GM23338 (cell line): ENCODE measurements around the gene COL4A1. TPM values are rescaled to one million over a fixed set of nuclear protein-coding genes. Genes with fewer than 3 reads are reported as not detected.

Experiments used
- ATAC-seq: fragments of 200-7000 bp; cut with Tn5 transposase; 3 replicates; pipeline ENCODE4 v1.9.1; 2020
- DNase-seq: peaks from one replicate; pipeline ENCODE4 v3.0.0-alpha.2; 2015; ENCODE audit warnings: low spot score
- H2AFZ ChIP-seq: fragments of 200-600 bp; sonication (generic); 2 replicates; pipeline ENCODE4 v1.8.0; 2016; ENCODE audit warnings: antibody characterized with exemption, mild to moderate bottlenecking, moderate library complexity
- H3F3A ChIP-seq: fragments of 200-600 bp; sonication (generic); replicated peaks from 2 replicates; pipeline ENCODE4 v1.8.0; 2017; ENCODE audit warnings: antibody characterized with exemption, mixed run types, low read depth
- H3K27ac ChIP-seq: fragments of 200-600 bp; sonication (generic); 2 replicates; pipeline ENCODE4 v1.6.1; 2016; ENCODE audit warnings: low read depth
- H3K27me3 ChIP-seq: fragments of 200-600 bp; sonication (generic); 2 replicates; pipeline ENCODE4 v1.8.0; 2016; ENCODE audit warnings: mild to moderate bottlenecking, mixed run types, moderate library complexity; ENCODE audit not compliant: insufficient read depth
- H3K36me3 ChIP-seq: fragments of 200-600 bp; sonication (generic); 2 replicates; pipeline ENCODE4 v1.8.0; 2016; ENCODE audit warnings: mild to moderate bottlenecking; ENCODE audit not compliant: insufficient read depth
- H3K4me1 ChIP-seq: fragments of 200-600 bp; sonication (generic); 2 replicates; pipeline ENCODE4 v1.8.0; 2016; ENCODE audit warnings: mild to moderate bottlenecking, moderate library complexity; ENCODE audit not compliant: insufficient read depth
- H3K4me2 ChIP-seq: fragments of 200-600 bp; sonication (generic); 2 replicates; pipeline ENCODE4 v1.7.1; 2017; ENCODE audit warnings: mixed run types
- H3K4me3 ChIP-seq: fragments of 200-600 bp; sonication (generic); 2 replicates; pipeline ENCODE4 v1.6.1; 2016; ENCODE audit warnings: mixed run types
- H3K79me2 ChIP-seq: fragments of 200-600 bp; sonication (generic); replicated peaks from 2 replicates; pipeline ENCODE4 v1.8.0; 2017; ENCODE audit warnings: mild to moderate bottlenecking; ENCODE audit not compliant: insufficient read depth
- H3K9me2 ChIP-seq: fragments of 200-600 bp; sonication (generic); 2 replicates; pipeline ENCODE4 v1.8.0; 2017; ENCODE audit not compliant: insufficient read depth
- H4K20me1 ChIP-seq: fragments of 200-600 bp; sonication (generic); replicated peaks from 2 replicates; pipeline ENCODE4 v1.8.0; 2017; ENCODE audit warnings: mild to moderate bottlenecking; ENCODE audit not compliant: insufficient read depth
- H3K27ac Mint-ChIP-seq: 2 replicates; pipeline ENCODE4 v1.8.0; 2020; ENCODE audit warnings: inconsistent platforms, mild to moderate bottlenecking, moderate library complexity, mixed read lengths
- H3K27me3 Mint-ChIP-seq: 3 replicates; pipeline ENCODE4 v1.8.0; 2022; ENCODE audit warnings: low read depth, mild to moderate bottlenecking, moderate library complexity, mixed read lengths, inconsistent platforms; ENCODE audit not compliant: insufficient read depth, poor library complexity
- H3K36me3 Mint-ChIP-seq: 3 replicates; pipeline ENCODE4 v1.8.0; 2021; ENCODE audit warnings: low read depth, mild to moderate bottlenecking, inconsistent platforms, moderate library complexity, mixed read lengths
- H3K4me1 Mint-ChIP-seq: 3 replicates; pipeline ENCODE4 v1.8.0; 2020; ENCODE audit warnings: mild to moderate bottlenecking, inconsistent platforms, mixed read lengths
- H3K4me3 Mint-ChIP-seq: 3 replicates; pipeline ENCODE4 v1.8.0; 2021; ENCODE audit warnings: moderate library complexity, mild to moderate bottlenecking, inconsistent platforms, mixed read lengths
- H3K9me3 Mint-ChIP-seq: 3 replicates; pipeline ENCODE4 v1.8.0; 2020; ENCODE audit warnings: moderate library complexity, mild to moderate bottlenecking, inconsistent platforms, mixed read lengths
- CREB1 ChIP-seq: fragments of 250-450 bp; sonication (Bioruptor Pico); IDR thresholded peaks from 2 replicates; pipeline ENCODE4 v1.5.0; 2020; ENCODE audit warnings: low read depth, mild to moderate bottlenecking, moderate library complexity
- ETS1 ChIP-seq: IDR thresholded peaks from 2 replicates; pipeline ENCODE4 v1.6.1; 2016; ENCODE audit warnings: antibody characterized with exemption
- EZH2 ChIP-seq: fragments of 200-600 bp; sonication (generic); IDR thresholded peaks from one replicate; pipeline ENCODE4 v1.8.0; 2017; ENCODE audit warnings: antibody characterized with exemption, mild to moderate bottlenecking, low read depth; ENCODE audit not compliant: unreplicated experiment
- EZH2phosphoT487 ChIP-seq: fragments of 200-600 bp; sonication (generic); IDR thresholded peaks from one replicate; pipeline ENCODE4 v1.8.1; 2018; ENCODE audit warnings: antibody characterized with exemption; ENCODE audit not compliant: unreplicated experiment
- JUNB ChIP-seq: IDR thresholded peaks from one replicate; pipeline ENCODE4 v1.6.1; 2016; ENCODE audit warnings: antibody characterized with exemption; ENCODE audit not compliant: unreplicated experiment
- NANOG ChIP-seq: IDR thresholded peaks from 2 replicates; pipeline ENCODE4 v1.6.1; 2016; ENCODE audit warnings: antibody characterized with exemption, borderline replicate concordance
- POLR2AphosphoS5 ChIP-seq: IDR thresholded peaks from 2 replicates; pipeline ENCODE4 v1.6.1; 2016; ENCODE audit warnings: antibody characterized with exemption, low read depth
- STAT1 ChIP-seq: IDR thresholded peaks from one replicate; pipeline ENCODE4 v1.6.1; 2016; ENCODE audit warnings: antibody characterized with exemption; ENCODE audit not compliant: unreplicated experiment
- ZNF114 ChIP-seq: fragments of 250-450 bp; sonication (Bioruptor Pico); IDR thresholded peaks from 2 replicates; pipeline ENCODE4 v1.5.0; 2020; ENCODE audit warnings: mild to moderate bottlenecking, moderate library complexity
- ZNF331 ChIP-seq: fragments of 250-450 bp; sonication (Bioruptor Pico); IDR thresholded peaks from 2 replicates; pipeline ENCODE4 v1.5.0; 2020; ENCODE audit warnings: low read depth, mild to moderate bottlenecking, moderate library complexity
- polyA plus RNA-seq: library from polyadenylated mRNA; unstranded; fragments of >200 nt; fragmentation: Nextera tagmentation; extraction: Ambion mirVana; gene quantifications from 2 replicates; pipeline ENCODE4 v1.2.1, GENCODE V29; 2016
- total RNA-seq: library from RNA; depleted of rRNA; stranded (reverse); fragments of >200 nt; shearing (Covaris generic); gene quantifications from 2 replicates; pipeline ENCODE4 v1.2.3, GENCODE V29; 2014
- TF ChIP-seq, protein P1 (sequence below): IDR thresholded peaks from one replicate; pipeline ENCODE4 v1.6.1; 2018; ENCODE audit warnings: antibody characterized with exemption; ENCODE audit not compliant: unreplicated experiment
- TF ChIP-seq, protein P2 (sequence below): fragments of 250-450 bp; sonication (Bioruptor Pico); IDR thresholded peaks from 2 replicates; pipeline ENCODE4 v1.5.0; 2020; ENCODE audit warnings: mild to moderate bottlenecking, moderate library complexity
- TF ChIP-seq, protein P3 (sequence below), 2 experiments: fragments of 200-600 bp in 1 of 2; sonication (generic) in 1 of 2; conservative IDR thresholded peaks; 2 replicates each; pipeline versions ENCODE4 v1.5.1 to v1.6.1; 2016 to 2017; ENCODE audit warnings: antibody characterized with exemption in 2 of 2, low read depth in 2 of 2, mild to moderate bottlenecking in 2 of 2, moderate library complexity in 1 of 2

Gene COL4A1
- total and polyA plus RNA-seq, 2 experiments from 2014 or later, result 39.1 to 110 TPM

GRCh38 chr13:110240943-110241342, 66.0 kb downstream of the COL4A1 start:
- Histone ChIP-seq H3K4me1 (peaks cover 12% of the 10 kb centered on the region), H3F3A (no peaks in the 10 kb centered on the region), H3K27me3 (no peaks in the 10 kb centered on the region), H4K20me1 (no peaks in the 10 kb centered on the region; the same call in 1 of the 2 replicates), H3K36me3 (no peaks in the 10 kb centered on the region), H2AFZ (no peak overlapping the region), H3K27ac (no peak overlapping the region), H3K4me3 (no peak overlapping the region), H3K4me2 (no peak overlapping the region), H3K9me2 (no peaks in the 10 kb centered on the region), H3K79me2 (no peaks in the 10 kb centered on the region; the same call in 1 of the 2 replicates)
- no peaks in the 10 kb centered on the region for H3K9me3 Mint-ChIP-seq
- H3K27ac Mint-ChIP-seq, result no peak overlapping the region
- no peaks in the 10 kb centered on the region for H3K27me3 Mint-ChIP-seq
- ATAC-seq (no peak), DNase-seq (no peak)
- H3K4me1 Mint-ChIP-seq, result peaks cover 21% of the 10 kb centered on the region
- H3K36me3 Mint-ChIP-seq, result no peaks in the 10 kb centered on the region
- no peak overlapping the region for H3K4me3 Mint-ChIP-seq
- TF ChIP-seq ZNF114 (CRISPR knock-in tag) (no peak), STAT1 (no peak), ZNF331 (no peak), CREB1 (CRISPR knock-in tag) (no peak), ETS1 (no peak), NANOG (no peak), EZH2phosphoT487 (no peak), POLR2AphosphoS5 (no peak), EZH2 (no peak), JUNB (no peak)
- TF ChIP-seq, protein P1, sequence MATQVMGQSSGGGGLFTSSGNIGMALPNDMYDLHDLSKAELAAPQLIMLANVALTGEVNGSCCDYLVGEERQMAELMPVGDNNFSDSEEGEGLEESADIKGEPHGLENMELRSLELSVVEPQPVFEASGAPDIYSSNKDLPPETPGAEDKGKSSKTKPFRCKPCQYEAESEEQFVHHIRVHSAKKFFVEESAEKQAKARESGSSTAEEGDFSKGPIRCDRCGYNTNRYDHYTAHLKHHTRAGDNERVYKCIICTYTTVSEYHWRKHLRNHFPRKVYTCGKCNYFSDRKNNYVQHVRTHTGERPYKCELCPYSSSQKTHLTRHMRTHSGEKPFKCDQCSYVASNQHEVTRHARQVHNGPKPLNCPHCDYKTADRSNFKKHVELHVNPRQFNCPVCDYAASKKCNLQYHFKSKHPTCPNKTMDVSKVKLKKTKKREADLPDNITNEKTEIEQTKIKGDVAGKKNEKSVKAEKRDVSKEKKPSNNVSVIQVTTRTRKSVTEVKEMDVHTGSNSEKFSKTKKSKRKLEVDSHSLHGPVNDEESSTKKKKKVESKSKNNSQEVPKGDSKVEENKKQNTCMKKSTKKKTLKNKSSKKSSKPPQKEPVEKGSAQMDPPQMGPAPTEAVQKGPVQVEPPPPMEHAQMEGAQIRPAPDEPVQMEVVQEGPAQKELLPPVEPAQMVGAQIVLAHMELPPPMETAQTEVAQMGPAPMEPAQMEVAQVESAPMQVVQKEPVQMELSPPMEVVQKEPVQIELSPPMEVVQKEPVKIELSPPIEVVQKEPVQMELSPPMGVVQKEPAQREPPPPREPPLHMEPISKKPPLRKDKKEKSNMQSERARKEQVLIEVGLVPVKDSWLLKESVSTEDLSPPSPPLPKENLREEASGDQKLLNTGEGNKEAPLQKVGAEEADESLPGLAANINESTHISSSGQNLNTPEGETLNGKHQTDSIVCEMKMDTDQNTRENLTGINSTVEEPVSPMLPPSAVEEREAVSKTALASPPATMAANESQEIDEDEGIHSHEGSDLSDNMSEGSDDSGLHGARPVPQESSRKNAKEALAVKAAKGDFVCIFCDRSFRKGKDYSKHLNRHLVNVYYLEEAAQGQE, result no peak
- TF ChIP-seq, protein P2, sequence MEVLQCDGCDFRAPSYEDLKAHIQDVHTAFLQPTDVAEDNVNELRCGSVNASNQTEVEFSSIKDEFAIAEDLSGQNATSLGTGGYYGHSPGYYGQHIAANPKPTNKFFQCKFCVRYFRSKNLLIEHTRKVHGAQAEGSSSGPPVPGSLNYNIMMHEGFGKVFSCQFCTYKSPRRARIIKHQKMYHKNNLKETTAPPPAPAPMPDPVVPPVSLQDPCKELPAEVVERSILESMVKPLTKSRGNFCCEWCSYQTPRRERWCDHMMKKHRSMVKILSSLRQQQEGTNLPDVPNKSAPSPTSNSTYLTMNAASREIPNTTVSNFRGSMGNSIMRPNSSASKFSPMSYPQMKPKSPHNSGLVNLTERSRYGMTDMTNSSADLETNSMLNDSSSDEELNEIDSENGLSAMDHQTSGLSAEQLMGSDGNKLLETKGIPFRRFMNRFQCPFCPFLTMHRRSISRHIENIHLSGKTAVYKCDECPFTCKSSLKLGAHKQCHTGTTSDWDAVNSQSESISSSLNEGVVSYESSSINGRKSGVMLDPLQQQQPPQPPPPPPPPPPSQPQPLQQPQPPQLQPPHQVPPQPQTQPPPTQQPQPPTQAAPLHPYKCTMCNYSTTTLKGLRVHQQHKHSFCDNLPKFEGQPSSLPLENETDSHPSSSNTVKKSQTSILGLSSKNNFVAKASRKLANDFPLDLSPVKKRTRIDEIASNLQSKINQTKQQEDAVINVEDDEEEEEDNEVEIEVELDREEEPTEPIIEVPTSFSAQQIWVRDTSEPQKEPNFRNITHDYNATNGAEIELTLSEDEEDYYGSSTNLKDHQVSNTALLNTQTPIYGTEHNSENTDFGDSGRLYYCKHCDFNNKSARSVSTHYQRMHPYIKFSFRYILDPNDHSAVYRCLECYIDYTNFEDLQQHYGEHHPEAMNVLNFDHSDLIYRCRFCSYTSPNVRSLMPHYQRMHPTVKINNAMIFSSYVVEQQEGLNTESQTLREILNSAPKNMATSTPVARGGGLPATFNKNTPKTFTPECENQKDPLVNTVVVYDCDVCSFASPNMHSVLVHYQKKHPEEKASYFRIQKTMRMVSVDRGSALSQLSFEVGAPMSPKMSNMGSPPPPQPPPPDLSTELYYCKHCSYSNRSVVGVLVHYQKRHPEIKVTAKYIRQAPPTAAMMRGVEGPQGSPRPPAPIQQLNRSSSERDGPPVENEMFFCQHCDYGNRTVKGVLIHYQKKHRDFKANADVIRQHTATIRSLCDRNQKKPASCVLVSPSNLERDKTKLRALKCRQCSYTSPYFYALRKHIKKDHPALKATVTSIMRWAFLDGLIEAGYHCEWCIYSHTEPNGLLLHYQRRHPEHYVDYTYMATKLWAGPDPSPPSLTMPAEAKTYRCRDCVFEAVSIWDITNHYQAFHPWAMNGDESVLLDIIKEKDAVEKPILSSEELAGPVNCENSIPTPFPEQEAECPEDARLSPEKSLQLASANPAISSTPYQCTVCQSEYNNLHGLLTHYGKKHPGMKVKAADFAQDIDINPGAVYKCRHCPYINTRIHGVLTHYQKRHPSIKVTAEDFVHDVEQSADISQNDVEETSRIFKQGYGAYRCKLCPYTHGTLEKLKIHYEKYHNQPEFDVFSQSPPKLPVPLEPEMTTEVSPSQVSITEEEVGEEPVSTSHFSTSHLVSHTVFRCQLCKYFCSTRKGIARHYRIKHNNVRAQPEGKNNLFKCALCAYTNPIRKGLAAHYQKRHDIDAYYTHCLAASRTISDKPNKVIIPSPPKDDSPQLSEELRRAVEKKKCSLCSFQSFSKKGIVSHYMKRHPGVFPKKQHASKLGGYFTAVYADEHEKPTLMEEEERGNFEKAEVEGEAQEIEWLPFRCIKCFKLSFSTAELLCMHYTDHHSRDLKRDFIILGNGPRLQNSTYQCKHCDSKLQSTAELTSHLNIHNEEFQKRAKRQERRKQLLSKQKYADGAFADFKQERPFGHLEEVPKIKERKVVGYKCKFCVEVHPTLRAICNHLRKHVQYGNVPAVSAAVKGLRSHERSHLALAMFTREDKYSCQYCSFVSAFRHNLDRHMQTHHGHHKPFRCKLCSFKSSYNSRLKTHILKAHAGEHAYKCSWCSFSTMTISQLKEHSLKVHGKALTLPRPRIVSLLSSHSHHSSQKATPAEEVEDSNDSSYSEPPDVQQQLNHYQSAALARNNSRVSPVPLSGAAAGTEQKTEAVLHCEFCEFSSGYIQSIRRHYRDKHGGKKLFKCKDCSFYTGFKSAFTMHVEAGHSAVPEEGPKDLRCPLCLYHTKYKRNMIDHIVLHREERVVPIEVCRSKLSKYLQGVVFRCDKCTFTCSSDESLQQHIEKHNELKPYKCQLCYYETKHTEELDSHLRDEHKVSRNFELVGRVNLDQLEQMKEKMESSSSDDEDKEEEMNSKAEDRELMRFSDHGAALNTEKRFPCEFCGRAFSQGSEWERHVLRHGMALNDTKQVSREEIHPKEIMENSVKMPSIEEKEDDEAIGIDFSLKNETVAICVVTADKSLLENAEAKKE (CRISPR knock-in tag), result no peak
- TF ChIP-seq, protein P3, sequence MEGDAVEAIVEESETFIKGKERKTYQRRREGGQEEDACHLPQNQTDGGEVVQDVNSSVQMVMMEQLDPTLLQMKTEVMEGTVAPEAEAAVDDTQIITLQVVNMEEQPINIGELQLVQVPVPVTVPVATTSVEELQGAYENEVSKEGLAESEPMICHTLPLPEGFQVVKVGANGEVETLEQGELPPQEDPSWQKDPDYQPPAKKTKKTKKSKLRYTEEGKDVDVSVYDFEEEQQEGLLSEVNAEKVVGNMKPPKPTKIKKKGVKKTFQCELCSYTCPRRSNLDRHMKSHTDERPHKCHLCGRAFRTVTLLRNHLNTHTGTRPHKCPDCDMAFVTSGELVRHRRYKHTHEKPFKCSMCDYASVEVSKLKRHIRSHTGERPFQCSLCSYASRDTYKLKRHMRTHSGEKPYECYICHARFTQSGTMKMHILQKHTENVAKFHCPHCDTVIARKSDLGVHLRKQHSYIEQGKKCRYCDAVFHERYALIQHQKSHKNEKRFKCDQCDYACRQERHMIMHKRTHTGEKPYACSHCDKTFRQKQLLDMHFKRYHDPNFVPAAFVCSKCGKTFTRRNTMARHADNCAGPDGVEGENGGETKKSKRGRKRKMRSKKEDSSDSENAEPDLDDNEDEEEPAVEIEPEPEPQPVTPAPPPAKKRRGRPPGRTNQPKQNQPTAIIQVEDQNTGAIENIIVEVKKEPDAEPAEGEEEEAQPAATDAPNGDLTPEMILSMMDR (conservative IDR thresholded peaks at IDR 0.05; ENCODE audit: low read depth in 2 of 2), result no peak
